Endothelial cell (in vitro differentiated cells): Measurements from ENCODE around the gene PTCHD1. TPM values are rescaled to one million over a fixed set of nuclear protein-coding genes. Genes with fewer than 3 reads are reported as not detected.

Source experiments
- DNase-seq: peaks from one replicate; pipeline ENCODE4 v3.0.0; 2021; ENCODE audit warnings: low spot score
- H3K27ac Mint-ChIP-seq: one replicate; pipeline ENCODE4 v1.8.0; 2021; ENCODE audit warnings: mixed read lengths, inconsistent platforms; ENCODE audit not compliant: unreplicated experiment
- H3K27me3 Mint-ChIP-seq: one replicate; pipeline ENCODE4 v1.8.0; 2021; ENCODE audit warnings: mild to moderate bottlenecking, moderate library complexity, mixed read lengths, inconsistent platforms; ENCODE audit not compliant: unreplicated experiment
- H3K36me3 Mint-ChIP-seq: one replicate; pipeline ENCODE4 v1.8.0; 2021; ENCODE audit warnings: mild to moderate bottlenecking, low read depth, mixed read lengths, inconsistent platforms; ENCODE audit not compliant: unreplicated experiment
- H3K4me1 Mint-ChIP-seq: one replicate; pipeline ENCODE4 v1.8.0; 2021; ENCODE audit warnings: mild to moderate bottlenecking, mixed read lengths, inconsistent platforms; ENCODE audit not compliant: unreplicated experiment
- H3K4me3 Mint-ChIP-seq: one replicate; pipeline ENCODE4 v1.8.0; 2021; ENCODE audit warnings: mild to moderate bottlenecking, mixed read lengths, inconsistent platforms; ENCODE audit not compliant: unreplicated experiment
- H3K9me3 Mint-ChIP-seq: one replicate; pipeline ENCODE4 v1.8.0; 2021; ENCODE audit warnings: mixed read lengths, inconsistent platforms; ENCODE audit not compliant: unreplicated experiment
- CTCF ChIP-seq: fragments of 200-600 bp; sonication (generic); IDR thresholded peaks from one replicate; pipeline ENCODE4 v1.5.0; 2021; ENCODE audit warnings: antibody characterized with exemption; ENCODE audit not compliant: unreplicated experiment
- total RNA-seq: library from RNA; stranded (reverse); fragmentation: NEBNext Ultra II Directional; extraction: Animal tissue kit (Norgen Biotek cat#: 25700); gene quantifications from one replicate; pipeline ENCODE4 v1.2.1, GENCODE V29; 2021; ENCODE audit not compliant: unreplicated experiment

Gene PTCHD1
- total RNA-seq, 1 donor from 2014 or later = 0.87 TPM

- DNase-seq = no peak
- H3K27ac Mint-ChIP-seq = no peak overlapping the region
- no peaks in the 10 kb centered on the region for H3K36me3 Mint-ChIP-seq
- H3K4me1 Mint-ChIP-seq = no peaks in the 10 kb centered on the region
- H3K9me3 Mint-ChIP-seq = peaks cover 4% of the 10 kb centered on the region
- no peaks in the 10 kb centered on the region for H3K27me3 Mint-ChIP-seq
- no peak overlapping the region for H3K4me3 Mint-ChIP-seq
- no peak for TF ChIP-seq CTCF
These were observed 88.3 kb downstream of the PTCHD1 start for GRCh38 chrX:23422912-23423311.

GRCh38 chrX:23434356-23434884, 99.8 kb downstream of the PTCHD1 start:
- peaks cover 3% of the 10 kb centered on the region for H3K36me3 Mint-ChIP-seq
- H3K4me1 Mint-ChIP-seq = peaks cover 3% of the 10 kb centered on the region
- no peaks in the 10 kb centered on the region for H3K27me3 Mint-ChIP-seq
- TF ChIP-seq CTCF = no peak
- H3K9me3 Mint-ChIP-seq = no peaks in the 10 kb centered on the region
- no peak overlapping the region for H3K27ac Mint-ChIP-seq
- no peak for DNase-seq
- H3K4me3 Mint-ChIP-seq = no peak overlapping the region

GRCh38 chrX:23435108-23435507, 100.5 kb downstream of the PTCHD1 start:
- TF ChIP-seq CTCF = no peak
- Mint-ChIP-seq H3K27me3 (no peaks in the 10 kb centered on the region), H3K9me3 (no peaks in the 10 kb centered on the region), H3K36me3 (no peaks in the 10 kb centered on the region), H3K27ac (no peak overlapping the region), H3K4me1 (peaks cover 3% of the 10 kb centered on the region), H3K4me3 (no peak overlapping the region)
- DNase-seq = no peak

GRCh38 chrX:23435575-23435974, 100.9 kb downstream of the PTCHD1 start:
- H3K36me3 Mint-ChIP-seq = no peaks in the 10 kb centered on the region
- no peaks in the 10 kb centered on the region for H3K9me3 Mint-ChIP-seq
- H3K4me3 Mint-ChIP-seq = no peak overlapping the region
- no peak for TF ChIP-seq CTCF
- no peaks in the 10 kb centered on the region for H3K27me3 Mint-ChIP-seq
- no peak overlapping the region for H3K27ac Mint-ChIP-seq
- peaks cover 3% of the 10 kb centered on the region for H3K4me1 Mint-ChIP-seq
- DNase-seq = no peak

- no peak for TF ChIP-seq CTCF
- Mint-ChIP-seq H3K4me1 (peaks cover 3% of the 10 kb centered on the region), H3K9me3 (no peaks in the 10 kb centered on the region), H3K27ac (no peak overlapping the region), H3K36me3 (no peaks in the 10 kb centered on the region), H3K4me3 (no peak overlapping the region), H3K27me3 (no peaks in the 10 kb centered on the region)
- no peak for DNase-seq
These were observed 102.2 kb downstream of the PTCHD1 start for GRCh38 chrX:23436875-23437274.
